ENCODE data around the gene APC2.

- TF ChIP-seq CTCF (IDR thresholded peaks at IDR 0.05) = peak; percentile 20 to 56 (median 36)
- no peak for TF ChIP-seq POLR2A (IDR thresholded peaks at IDR 0.05)
These were observed 48.6 kb upstream of the APC2 start, which contains the start of gene GAMT for GRCh38 chr19:1401138-1401888.
